GM06990 (cell line): ENCODE measurements around the gene AGPS.

Experiments
- DNase-seq: peaks from one replicate; pipeline ENCODE4 v3.0.0-alpha.2; 2011; ENCODE audit not compliant: insufficient read length; ENCODE audit errors: extremely low read depth
- H3K27me3 ChIP-seq: replicated peaks from 2 replicates; pipeline ENCODE4 v1.6.0; 2011; ENCODE audit warnings: low read length; ENCODE audit not compliant: control insufficient read depth, insufficient read depth
- H3K36me3 ChIP-seq: 2 replicates; pipeline ENCODE4 v1.5.1; 2011; ENCODE audit warnings: low read length; ENCODE audit not compliant: control insufficient read depth, insufficient read depth
- H3K4me3 ChIP-seq: replicated peaks from 2 replicates; pipeline ENCODE4 v1.5.1; 2011; ENCODE audit warnings: low read depth, mild to moderate bottlenecking, control low read depth, low read length
- TF ChIP-seq, protein P1 (sequence below): IDR thresholded peaks from 2 replicates; pipeline ENCODE4 v1.5.1; 2011; ENCODE audit warnings: low read length, control low read depth, mild to moderate bottlenecking, inconsistent platforms; ENCODE audit not compliant: insufficient read depth, poor library complexity, severe bottlenecking

AGPS gene

DNA sequence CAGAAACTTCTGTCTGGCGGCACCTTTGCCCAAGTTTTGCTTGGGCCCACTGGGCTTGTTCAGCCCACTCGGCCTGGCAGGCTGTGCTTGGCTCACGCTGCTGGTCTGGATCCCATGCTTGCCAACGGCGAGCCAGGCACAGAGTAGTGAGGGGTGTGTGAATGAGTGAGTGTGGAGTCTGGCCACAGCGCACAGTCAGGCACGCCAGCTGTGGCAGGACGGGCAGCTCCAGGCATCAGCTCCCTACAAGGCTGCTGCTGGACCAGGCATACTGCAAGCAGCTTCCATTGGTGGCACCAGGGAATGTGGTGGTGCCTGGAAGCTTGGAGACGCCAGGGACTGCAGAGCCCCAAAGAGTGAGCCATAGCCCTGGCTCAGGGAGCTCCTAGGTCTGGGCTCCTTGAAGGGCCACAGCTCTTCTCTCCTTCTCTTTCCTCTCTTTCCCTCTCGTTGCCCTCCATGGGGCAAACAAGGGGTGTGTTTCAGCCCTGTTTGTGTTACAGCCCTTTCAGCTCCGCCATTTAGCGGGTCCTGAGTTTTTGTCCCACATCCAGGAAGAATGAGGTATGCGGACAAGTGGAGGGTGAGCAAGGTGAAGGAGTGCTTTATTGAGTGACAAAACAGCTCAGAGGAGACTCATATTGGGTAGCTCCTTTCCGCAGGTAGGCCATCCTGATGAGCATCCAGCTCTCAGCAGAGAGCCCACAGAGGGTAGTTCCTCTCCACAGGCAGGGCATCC, 73.0 kb downstream of the AGPS start:
- no peak for DNase-seq
- Histone ChIP-seq H3K4me3 (no peak overlapping the region), H3K27me3 (no peaks in the 10 kb centered on the region), H3K36me3 (peaks cover 9% of the 10 kb centered on the region)
- TF ChIP-seq, protein P1, sequence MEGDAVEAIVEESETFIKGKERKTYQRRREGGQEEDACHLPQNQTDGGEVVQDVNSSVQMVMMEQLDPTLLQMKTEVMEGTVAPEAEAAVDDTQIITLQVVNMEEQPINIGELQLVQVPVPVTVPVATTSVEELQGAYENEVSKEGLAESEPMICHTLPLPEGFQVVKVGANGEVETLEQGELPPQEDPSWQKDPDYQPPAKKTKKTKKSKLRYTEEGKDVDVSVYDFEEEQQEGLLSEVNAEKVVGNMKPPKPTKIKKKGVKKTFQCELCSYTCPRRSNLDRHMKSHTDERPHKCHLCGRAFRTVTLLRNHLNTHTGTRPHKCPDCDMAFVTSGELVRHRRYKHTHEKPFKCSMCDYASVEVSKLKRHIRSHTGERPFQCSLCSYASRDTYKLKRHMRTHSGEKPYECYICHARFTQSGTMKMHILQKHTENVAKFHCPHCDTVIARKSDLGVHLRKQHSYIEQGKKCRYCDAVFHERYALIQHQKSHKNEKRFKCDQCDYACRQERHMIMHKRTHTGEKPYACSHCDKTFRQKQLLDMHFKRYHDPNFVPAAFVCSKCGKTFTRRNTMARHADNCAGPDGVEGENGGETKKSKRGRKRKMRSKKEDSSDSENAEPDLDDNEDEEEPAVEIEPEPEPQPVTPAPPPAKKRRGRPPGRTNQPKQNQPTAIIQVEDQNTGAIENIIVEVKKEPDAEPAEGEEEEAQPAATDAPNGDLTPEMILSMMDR: no peak

DNA sequence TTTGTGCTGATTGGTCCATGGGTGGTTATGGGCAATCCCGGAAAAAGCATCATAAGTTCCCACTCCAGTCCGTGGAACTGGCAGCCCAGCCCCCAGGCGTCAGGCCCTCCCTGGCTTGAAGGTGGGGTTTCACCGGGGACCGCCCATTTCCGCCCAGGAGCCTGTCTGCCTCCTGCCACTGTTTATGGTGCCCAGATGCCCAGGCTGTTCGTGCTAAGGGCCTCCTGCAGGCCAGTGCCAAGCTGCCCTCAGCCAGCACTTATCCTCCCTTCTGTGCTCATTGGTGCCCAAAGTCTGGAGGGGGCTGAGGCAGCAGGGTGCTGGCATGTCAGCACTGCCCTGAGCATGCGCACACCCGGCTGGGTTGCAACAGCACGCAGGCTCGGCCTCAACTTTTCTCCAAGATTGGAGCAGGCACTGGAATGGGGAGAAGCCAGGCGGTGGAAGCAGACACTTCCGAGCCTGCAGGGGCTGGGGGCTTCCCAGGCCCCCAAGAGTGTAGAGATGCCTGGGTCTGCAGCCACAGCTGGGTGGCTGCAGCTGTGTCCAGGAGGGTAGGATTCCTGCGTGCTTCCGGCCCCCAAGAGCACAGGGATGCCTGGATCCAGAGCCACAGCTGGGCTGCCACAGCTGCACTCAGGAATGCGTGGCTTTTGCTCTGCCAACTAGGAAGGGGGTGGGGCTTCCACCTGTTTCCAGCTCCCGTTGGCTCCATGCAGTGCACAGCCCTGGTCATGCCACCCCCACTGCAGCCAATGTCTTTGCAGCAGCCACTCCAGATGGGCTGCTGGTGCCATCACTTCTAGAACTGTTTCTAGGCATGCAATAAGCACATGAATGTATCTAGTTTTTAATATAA, 74.0 kb downstream of the AGPS start:
- Histone ChIP-seq H3K4me3 (no peak overlapping the region), H3K27me3 (no peaks in the 10 kb centered on the region), H3K36me3 (peaks cover 9% of the 10 kb centered on the region)
- TF ChIP-seq, protein P1: no peak
- no peak for DNase-seq

- TF ChIP-seq, protein P1: no peak
- no peak overlapping the region for H3K4me3 ChIP-seq
- no peak for DNase-seq
- no peaks in the 10 kb centered on the region for H3K27me3 ChIP-seq
- H3K36me3 ChIP-seq: peaks cover 9% of the 10 kb centered on the region
Observed at GRCh38 chr2:177467646-177468045, 75.1 kb downstream of the AGPS start.

DNA sequence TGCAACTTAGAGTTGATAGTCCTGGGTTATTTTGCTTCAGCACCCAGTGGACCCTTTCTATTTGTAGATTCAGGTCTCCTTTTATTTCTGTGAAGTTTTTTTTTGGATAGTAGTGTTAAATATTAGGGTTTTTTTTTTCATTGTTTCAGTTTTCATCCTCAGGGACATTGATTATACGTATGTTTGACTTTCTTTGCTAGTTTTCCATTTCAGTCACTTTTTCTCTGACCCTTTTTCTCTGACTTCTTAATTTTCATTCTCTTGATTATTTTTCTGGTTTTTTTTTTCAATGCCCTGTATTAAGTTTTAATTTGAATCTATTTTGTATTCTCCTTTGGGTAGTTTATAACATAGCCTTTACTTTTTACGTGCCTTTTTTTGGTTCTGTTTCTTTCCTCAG, 79.4 kb downstream of the AGPS start:
- no peaks in the 10 kb centered on the region for H3K27me3 ChIP-seq
- H3K4me3 ChIP-seq: no peak overlapping the region
- TF ChIP-seq, protein P1: no peak
- H3K36me3 ChIP-seq: no peaks in the 10 kb centered on the region
- no peak for DNase-seq

DNA sequence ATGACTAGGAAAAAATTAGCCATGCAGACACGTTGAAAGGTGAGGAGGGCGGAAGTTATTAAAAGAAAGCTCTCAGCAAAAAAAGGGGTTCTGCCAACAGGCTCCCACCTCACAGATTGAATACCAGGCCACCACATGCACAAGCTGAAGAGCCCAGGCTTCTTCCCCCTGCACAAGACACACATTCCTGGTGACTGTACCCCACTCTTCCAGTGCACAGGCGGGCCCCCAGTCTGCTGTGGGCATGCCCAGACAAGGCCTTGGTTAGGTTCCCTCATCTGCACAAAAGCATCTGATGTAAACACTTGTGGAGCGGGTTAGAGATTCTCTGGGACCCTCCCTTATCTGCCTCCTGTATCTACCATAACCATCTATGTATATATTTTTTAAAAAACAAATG, 81.7 kb downstream of the AGPS start:
- TF ChIP-seq, protein P1: no peak
- DNase-seq: no peak
- no peaks in the 10 kb centered on the region for H3K36me3 ChIP-seq
- no peak overlapping the region for H3K4me3 ChIP-seq
- H3K27me3 ChIP-seq: no peaks in the 10 kb centered on the region
